Activated effector memory CD4-positive, alpha-beta T cell treated with anti-CD3 and anti-CD28 coated beads, Interleukin-2, amount 50 U/mL, for 16 hours (primary cell): ENCODE results near the gene ADPRM.
"Not testable (repeated sequence)": the region's sequence is repeated elsewhere in the genome, so short reads cannot be mapped to it uniquely, and the experiment has no call there.

Experiments
- DNase-seq: peaks from one replicate; pipeline ENCODE4 v3.0.0-alpha.2; 2020

Gene ADPRM

DNA sequence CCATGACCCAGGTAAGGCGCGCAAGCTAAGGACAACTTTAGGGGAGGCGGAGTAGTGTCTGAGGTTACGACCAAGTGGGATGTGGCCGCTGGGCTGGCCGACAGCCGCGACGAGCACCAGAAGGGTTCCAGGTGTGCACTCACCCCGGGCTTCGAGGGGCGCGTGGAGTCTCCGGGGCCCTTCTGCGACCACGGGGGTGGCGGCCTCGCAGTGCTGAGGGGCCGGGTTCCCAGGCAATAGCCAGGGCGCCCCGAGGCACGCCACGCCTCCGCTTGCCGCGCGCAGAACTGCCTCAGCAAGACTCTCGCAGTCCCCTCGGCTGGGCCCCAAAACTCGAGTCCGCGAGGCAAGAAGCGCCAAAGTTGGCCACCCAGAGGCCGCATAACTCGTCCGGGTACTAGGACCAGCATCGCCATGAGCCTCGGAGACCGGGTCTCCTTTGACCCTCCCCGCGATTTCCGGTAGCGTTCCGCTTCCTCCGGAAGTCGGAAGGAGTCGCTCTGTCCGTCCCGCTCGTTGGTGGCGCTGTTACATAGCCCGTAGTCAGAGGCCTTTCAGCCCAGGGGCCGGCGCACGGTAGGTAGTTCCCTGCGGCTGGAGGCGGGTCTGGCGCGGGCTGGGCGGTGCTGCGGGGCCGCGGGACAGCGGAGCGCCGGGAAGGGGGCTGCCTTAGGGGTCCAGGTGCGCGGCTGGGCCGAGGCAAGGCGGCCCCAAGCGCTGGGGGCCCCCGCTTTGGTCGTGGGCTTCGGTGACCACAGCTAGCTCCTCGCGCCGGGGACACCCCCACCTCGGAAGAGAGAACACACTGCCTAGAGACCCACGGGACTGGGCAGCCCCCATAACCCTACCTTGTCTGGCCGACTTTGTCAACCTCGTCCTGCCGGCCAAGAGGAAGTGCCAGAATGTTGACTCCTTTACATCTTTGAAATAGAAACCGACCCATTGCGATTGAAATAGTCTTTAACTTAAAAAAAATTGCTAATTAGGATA, at the start of gene ADPRM, which contains the start of gene SCO1:
TSS of gene ADPRM (plus strand) at position 503 of the 990 bp plus-strand sequence. CDS start 7,333 bp downstream, outside the sequence.
TSS of gene SCO1 (minus strand) at position 442 of the 990 bp plus-strand sequence. CDS start at position 416, 26 bp downstream.
- DNase-seq: peak; percentile 97

GRCh38 chr17:10648381-10648780, 49.0 kb upstream of the ADPRM start:
- DNase-seq: no peak

- DNase-seq: no peak
Measured at GRCh38 chr17:10648956-10649355, 48.4 kb upstream of the ADPRM start.

- DNase-seq: no peak
Measured at GRCh38 chr17:10649602-10650001, 47.8 kb upstream of the ADPRM start.

DNA sequence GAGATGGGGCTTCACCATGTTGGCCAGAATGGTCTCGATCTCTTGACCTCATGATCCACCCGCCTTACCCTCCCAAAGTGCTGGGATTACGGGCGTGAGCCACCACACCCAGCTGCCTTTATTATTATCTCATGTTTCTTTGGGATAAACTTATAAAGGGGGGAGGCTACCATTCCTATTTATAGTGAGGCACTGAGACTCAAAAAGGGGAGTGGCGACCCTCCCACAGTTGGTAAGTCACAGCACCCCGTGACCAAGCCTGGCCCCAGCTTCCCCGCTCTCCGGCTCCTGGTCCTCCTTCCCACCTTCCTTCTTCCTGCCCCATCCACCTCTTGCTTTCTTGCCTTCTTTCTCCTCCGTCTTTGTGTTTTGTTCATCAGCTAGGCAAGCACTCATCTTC, 45.5 kb upstream of the ADPRM start:
- no peak for DNase-seq

DNA sequence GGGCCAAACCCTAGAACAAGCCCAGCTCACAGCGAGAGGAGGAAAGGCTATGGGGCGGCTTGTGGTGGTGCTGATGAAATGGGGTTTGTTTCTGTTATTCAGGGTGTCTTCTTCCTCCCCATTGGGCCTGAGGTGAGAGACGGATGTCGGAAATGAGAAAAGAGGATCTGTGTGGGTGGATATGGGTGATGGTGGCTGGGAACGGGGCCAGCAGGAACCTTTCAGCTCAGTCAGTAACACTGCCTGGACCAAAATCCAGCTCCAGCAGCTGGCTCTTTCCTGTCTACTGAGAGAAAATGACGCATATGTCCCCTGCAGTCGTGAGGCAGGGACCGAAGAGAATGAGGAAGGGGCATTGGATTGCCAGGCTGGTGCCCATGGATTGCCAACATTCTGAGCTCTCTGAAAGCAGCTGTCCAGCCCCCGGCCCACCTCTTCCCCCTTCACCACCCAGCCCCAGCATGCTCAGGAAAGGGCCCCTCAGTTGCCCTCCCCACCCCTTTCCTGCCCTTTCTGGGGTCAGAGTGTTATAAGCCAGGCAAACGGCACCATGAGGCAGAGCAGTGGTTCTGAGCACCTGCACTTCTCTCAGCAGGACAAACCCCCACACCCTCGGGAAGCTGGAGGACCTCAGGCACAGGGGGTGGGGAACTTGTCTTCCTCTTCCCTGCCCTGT, 44.3 kb upstream of the ADPRM start:
- peak; percentile 25 for DNase-seq

DNA sequence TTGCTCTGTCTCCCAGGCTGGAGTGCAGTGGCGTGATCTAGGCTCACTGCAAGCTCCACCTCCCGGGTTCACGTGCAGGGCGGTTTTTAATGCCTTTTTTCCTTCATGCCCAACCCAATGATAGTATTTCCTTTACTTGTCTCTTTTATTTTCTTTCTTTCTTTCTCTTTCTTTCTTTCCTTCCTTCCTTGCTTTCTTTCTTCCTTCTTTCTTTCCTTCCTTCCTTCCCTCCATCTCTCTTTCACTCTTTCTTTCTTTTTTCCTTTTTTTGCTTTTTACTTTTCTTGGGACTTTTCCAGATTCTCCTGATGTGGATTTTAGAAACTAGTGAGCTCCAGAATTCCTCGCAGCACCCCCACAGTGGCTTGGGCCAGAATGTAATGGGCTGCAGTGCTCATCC, 43.4 kb upstream of the ADPRM start:
- DNase-seq: no peak

GRCh38 chr17:10657148-10657547, 40.2 kb upstream of the ADPRM start, which contains the start of gene MYH3:
Gene MYH3 (minus strand): TSS chr17:10657309. CDS start chr17:10655064, 2,245 bp downstream.
- no peak for DNase-seq

- DNase-seq: no peak
Measured at GRCh38 chr17:10657879-10658278, 39.5 kb upstream of the ADPRM start.

DNA sequence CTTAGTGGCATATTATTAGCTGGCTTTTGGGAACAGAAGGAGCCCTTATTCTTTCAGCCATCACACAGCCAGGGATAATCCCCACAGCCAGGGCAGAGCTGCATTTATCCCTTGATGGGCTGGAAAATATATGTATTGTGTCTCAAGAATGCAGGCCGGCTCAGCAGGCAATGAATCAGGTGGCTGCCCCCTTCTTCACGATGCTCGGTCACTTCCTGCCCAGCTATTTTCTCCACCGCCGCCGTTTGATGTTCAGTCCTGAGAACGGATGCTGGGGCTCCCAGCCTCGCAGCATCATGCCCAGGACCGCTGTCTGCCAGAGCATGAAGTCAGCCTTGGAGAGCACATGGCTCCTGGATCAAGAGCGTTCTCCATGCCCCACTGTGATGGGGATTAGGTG, 36.0 kb upstream of the ADPRM start:
- no peak for DNase-seq

DNA sequence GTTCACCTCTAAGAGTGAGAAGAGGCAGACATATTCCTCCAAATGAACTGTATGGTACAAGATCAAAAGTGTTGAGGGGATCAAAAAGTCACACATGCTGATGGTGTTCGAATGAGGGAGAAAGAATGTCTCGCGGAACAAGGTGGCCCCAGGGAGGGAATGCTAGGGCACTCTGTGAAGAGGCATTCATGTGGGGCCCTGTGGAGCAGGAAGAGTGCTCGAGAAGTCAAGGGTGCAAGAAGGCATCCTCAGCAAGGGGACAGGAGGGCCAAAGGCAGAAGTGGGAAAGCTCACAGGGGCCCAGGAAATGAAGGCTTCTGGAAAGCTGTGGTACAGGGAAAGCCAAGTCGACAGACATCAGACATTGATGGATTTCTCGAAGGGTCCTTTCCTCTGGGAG, 34.2 kb upstream of the ADPRM start:
- no peak for DNase-seq

DNA sequence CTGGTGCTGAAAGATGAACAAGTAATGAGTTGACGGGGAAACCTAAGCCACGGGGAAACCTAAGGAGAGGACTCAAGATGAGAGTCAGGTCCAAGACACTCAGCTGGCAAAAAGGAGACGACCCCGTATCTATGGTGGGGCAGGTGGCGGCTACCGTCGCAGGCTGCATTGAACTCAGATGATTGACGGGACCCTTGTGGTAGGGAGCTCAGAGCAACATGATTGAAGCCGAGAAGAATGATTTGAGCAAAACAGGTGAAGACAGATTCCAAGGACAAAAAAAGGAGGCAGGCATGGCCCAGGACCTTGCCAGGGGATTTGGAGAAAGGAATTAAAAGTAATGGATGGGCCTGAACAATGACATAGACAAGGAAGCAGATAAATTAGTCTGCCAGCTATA, 32.8 kb upstream of the ADPRM start:
- DNase-seq: no peak

DNA sequence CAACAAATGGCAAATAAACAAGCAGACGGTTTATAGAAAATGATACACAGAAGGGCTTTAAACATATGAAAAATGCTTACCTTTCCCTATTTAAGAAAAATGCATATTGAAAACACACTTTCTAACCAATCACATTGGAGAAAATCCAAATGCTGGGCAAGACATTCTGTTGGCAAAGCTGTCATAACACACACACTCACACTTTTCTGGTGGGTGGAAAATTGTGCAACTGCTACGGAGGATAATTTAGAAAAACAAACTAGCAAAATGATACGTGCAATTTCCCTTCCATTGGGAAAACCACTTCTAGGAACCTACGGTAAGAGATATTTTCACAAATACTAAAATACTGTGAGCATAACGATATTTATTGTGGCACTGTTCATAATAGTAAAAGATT, 30.5 kb upstream of the ADPRM start:
- no peak for DNase-seq

- no peak for DNase-seq
Measured at GRCh38 chr17:10668775-10669174, 28.6 kb upstream of the ADPRM start.

- no peak for DNase-seq
Measured at GRCh38 chr17:10673312-10673711, 24.1 kb upstream of the ADPRM start.

DNA sequence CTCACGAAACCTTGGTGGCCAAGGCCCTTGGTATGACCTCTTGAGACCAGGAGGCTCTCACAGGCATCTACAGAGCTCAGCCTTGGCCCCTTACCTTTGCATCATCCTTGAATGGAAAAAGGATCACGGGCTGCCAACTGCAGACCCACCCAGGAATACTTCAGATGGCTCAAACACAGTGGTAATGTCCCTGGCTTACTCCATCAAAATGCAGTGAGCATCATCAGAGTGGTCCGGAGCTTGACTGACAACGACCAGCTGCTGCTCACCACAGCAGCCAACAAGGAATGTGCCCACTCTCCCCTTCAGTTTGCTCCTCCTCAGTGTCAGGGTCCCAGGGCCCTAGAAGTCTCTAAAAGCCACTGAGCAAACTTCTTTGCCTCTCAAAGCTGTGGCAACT, 22.7 kb upstream of the ADPRM start:
- DNase-seq: no peak

DNA sequence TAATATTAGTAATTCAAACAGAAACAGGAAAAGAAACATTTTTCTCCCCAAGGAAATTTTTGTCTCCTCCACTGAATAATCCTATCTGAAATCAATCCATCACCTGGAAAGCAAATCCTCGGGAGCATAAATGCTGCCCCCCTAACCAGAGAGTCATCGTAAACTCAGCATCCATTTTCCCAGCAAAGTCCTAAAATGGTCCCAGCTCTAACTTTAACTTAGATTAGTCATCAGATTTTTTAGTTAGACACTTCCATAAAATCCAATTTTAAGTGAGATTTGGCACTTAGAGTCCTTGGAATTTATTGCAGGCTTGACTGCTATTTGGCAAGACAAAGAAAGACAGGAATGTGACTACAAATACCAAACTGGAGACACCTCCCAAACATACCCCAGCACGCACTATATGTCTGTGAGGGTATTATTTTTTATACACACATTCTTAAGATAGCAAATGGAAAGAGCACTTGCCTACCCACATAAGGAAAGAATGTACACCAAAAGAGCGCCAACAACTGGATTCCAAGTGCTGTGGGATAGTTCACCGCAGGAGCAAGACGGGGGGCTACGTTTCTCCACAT, 15.4 kb upstream of the ADPRM start:
- no peak for DNase-seq

- no peak for DNase-seq
Measured at GRCh38 chr17:10683853-10684252, 13.5 kb upstream of the ADPRM start.

DNA sequence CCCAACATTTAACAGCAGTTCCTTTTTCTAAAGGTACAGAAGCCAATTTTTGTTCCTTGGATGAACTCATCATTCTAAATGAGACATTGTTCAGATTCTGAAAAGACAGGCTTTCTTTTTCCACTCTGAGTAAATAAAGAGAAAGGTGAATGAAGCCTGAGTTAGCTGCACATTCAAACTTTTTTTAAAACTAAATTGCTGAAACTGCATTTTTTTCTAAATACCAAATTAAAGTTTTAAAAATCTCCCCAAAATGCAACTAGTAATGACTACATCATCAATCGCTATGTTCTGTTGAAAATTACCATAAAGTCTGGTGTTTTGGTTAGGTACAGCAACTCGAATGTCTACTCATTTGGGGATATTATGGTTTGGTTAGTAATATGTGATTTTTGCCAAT, 9.9 kb upstream of the ADPRM start:
- DNase-seq: no peak

- not testable (repeated sequence) for DNase-seq
Measured at GRCh38 chr17:10695875-10696407, 1.5 kb upstream of the ADPRM start.

DNA sequence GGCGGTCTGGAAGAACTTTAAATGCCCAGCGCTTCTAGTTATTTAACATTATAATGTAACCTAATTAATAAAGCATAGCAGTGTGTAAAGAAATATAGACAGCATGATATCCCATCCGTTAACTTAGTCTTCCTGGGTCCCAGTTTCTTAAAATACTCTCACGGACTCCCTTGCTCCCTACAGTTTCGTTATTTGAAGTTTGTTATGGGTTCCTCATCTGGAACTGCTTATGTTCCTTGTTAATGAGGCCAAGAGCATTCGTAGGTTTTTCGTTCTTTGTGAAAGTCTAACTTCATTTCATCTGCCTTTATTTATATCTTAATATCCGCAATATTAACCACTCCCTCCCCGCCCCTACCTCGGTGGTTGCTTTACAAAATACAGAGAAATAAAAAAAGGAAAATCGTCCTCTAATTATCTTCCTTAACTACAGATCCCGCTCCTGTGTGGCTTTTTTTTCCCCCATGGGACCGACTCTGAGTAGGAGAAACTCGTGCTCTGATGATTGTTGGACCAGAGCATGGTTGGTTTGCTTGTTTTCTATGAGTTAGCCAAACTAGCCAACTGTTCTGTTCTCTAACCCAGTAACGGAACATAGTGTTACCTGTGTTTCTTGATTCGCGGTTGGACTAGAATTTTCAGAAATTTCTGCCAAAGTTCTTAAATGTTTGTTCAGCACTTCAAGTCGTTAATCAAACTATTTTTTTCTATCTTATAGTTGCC, 863 bp downstream of the ADPRM start:
- DNase-seq: no peak

DNA sequence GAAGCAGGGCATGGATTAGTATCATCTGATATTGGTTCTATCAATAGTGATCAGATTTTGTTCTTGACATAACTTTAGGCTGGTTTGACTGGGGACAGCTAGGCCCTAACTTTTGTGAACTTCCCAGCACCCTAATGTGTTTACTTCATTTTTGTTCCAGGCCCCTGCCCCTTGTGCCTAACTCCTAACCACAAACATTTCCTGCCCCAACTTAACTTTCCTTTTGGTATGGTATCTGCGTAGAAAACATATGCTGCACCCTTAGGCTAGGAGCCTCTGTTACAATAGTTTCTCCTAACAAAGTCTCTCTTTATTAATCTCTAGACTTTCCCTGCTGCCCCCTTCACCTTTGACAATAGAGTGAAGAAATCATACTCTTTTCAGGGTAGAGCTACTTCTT, 2.5 kb downstream of the ADPRM start:
- DNase-seq: no peak

DNA sequence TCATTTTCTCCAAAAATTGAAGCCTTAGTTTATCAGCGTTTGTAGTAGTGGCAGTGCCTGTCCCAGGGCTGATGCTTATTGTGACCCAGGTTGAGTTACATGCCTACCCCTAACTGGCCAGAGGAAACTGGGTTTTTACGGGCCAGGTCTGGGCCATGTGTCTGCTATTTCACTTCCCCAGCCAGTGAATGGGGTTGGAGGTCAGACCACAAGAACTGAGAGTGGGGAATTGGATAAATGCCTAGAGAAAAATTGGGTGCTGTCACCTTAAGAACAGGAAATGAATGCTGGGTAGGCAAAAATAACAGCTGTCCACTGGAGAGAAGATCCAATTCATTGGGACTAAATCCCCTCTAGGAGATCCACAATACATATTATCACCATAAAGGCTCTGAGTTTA, 5.2 kb downstream of the ADPRM start:
- no peak for DNase-seq
